ENCODE measurements around the gene PALLD. TPM values are rescaled to one million over a fixed set of nuclear protein-coding genes. Genes with fewer than 3 reads are reported as not detected.

PALLD gene
- total RNA-seq, 1 donor from 2014 or later = 396 TPM

DNA sequence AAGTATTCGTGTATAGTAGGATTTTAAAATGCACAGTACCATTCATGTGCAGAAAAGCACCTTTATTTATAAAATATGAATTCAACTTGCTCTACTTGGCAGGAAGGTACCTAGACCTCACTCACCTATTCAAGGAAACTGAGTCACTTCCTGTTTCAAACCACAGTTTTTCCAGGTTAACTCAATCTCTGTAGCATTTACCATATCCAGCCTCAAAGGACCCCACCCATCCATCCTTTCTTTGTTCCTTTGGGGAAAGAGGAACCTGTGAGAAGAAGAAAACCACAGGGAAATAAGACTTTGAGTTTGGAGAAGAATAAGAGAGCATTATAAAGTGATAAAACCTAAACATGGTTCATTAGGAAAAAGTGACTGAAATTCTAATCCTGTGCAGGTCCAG is 262.5 kb downstream of the PALLD start:
- H3K4me1 Mint-ChIP-seq (ENCODE audit: unreplicated experiment) = peaks cover 50% of the 10 kb centered on the region
- peak overlapping the region; percentile 81 for H3K27ac Mint-ChIP-seq (ENCODE audit: unreplicated experiment)
- no peak for TF ChIP-seq CTCF (IDR thresholded peaks at IDR 0.05)
- peaks cover 36% of the 10 kb centered on the region for H3K36me3 Mint-ChIP-seq (ENCODE audit: unreplicated experiment)
- H3K4me3 Mint-ChIP-seq (ENCODE audit: unreplicated experiment) = no peak overlapping the region
- DNase-seq (ENCODE audit: extremely low spot score, unreplicated experiment) = no peak
- no peaks in the 10 kb centered on the region for H3K27me3 Mint-ChIP-seq (ENCODE audit: unreplicated experiment)
- no peaks in the 10 kb centered on the region for H3K9me3 Mint-ChIP-seq (ENCODE audit: unreplicated experiment)

GRCh38 chr4:168759959-168760527 is 263.2 kb downstream of the PALLD start:
- Mint-ChIP-seq H3K27ac (ENCODE audit: unreplicated experiment) (peak overlapping the region; percentile 86), H3K36me3 (ENCODE audit: unreplicated experiment) (peaks cover 34% of the 10 kb centered on the region), H3K9me3 (ENCODE audit: unreplicated experiment) (no peaks in the 10 kb centered on the region), H3K4me1 (ENCODE audit: unreplicated experiment) (peaks cover 52% of the 10 kb centered on the region), H3K4me3 (ENCODE audit: unreplicated experiment) (no peak overlapping the region), H3K27me3 (ENCODE audit: unreplicated experiment) (no peaks in the 10 kb centered on the region)
- TF ChIP-seq CTCF (IDR thresholded peaks at IDR 0.05) = no peak
- no peak for DNase-seq (ENCODE audit: extremely low spot score, unreplicated experiment)

GRCh38 chr4:168761066-168761465 is 264.2 kb downstream of the PALLD start:
- Mint-ChIP-seq H3K27ac (ENCODE audit: unreplicated experiment) (no peak overlapping the region), H3K4me1 (ENCODE audit: unreplicated experiment) (peaks cover 52% of the 10 kb centered on the region), H3K27me3 (ENCODE audit: unreplicated experiment) (no peaks in the 10 kb centered on the region), H3K4me3 (ENCODE audit: unreplicated experiment) (no peak overlapping the region), H3K9me3 (ENCODE audit: unreplicated experiment) (no peaks in the 10 kb centered on the region), H3K36me3 (ENCODE audit: unreplicated experiment) (peaks cover 32% of the 10 kb centered on the region)
- no peak for TF ChIP-seq CTCF (IDR thresholded peaks at IDR 0.05)
- DNase-seq (ENCODE audit: extremely low spot score, unreplicated experiment) = no peak

DNA sequence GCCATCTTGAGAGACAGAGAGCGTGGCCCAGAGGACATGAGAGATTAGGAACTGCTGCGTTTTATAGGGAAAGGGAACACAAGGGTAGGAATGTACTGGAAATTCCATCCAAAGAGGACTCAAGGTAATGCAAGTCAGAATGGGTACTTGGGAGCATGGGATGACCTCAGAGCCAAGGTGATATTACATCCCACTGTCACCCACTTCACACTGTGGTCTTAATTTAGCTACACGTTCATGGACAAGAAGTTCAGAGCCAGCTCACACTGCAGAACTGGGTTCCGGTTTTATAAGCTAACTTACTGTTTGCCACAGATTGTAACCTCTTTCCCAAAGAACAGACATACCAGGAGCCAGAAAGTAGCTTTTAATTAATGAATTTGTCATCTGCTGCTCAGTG is 268.5 kb downstream of the PALLD start:
- no peaks in the 10 kb centered on the region for H3K9me3 Mint-ChIP-seq (ENCODE audit: unreplicated experiment)
- DNase-seq (ENCODE audit: extremely low spot score, unreplicated experiment) = no peak
- no peaks in the 10 kb centered on the region for H3K27me3 Mint-ChIP-seq (ENCODE audit: unreplicated experiment)
- H3K27ac Mint-ChIP-seq (ENCODE audit: unreplicated experiment) = peak overlapping the region; percentile 90
- TF ChIP-seq CTCF (IDR thresholded peaks at IDR 0.05) = no peak
- H3K36me3 Mint-ChIP-seq (ENCODE audit: unreplicated experiment) = peaks cover 33% of the 10 kb centered on the region
- H3K4me3 Mint-ChIP-seq (ENCODE audit: unreplicated experiment) = no peak overlapping the region
- peaks cover 57% of the 10 kb centered on the region for H3K4me1 Mint-ChIP-seq (ENCODE audit: unreplicated experiment)

- peaks cover 30% of the 10 kb centered on the region for H3K36me3 Mint-ChIP-seq (ENCODE audit: unreplicated experiment)
- no peaks in the 10 kb centered on the region for H3K27me3 Mint-ChIP-seq (ENCODE audit: unreplicated experiment)
- H3K4me3 Mint-ChIP-seq (ENCODE audit: unreplicated experiment) = no peak overlapping the region
- peaks cover 58% of the 10 kb centered on the region for H3K4me1 Mint-ChIP-seq (ENCODE audit: unreplicated experiment)
- H3K9me3 Mint-ChIP-seq (ENCODE audit: unreplicated experiment) = no peaks in the 10 kb centered on the region
- peak overlapping the region; percentile 90 for H3K27ac Mint-ChIP-seq (ENCODE audit: unreplicated experiment)
- TF ChIP-seq CTCF (IDR thresholded peaks at IDR 0.05) = no peak
- no peak for DNase-seq (ENCODE audit: extremely low spot score, unreplicated experiment)
Measured at GRCh38 chr4:168765726-168766125, 268.9 kb downstream of the PALLD start.

All from osteocyte (in vitro differentiated cells).